HPDE6-E6E7 (cell line): ENCODE results near the gene HMCN1.

Experiments used
- DNase-seq: peaks from one replicate; pipeline ENCODE4 v3.0.0; 2011; ENCODE audit warnings: missing footprints; ENCODE audit errors: extremely low spot score

HMCN1 gene

DNA sequence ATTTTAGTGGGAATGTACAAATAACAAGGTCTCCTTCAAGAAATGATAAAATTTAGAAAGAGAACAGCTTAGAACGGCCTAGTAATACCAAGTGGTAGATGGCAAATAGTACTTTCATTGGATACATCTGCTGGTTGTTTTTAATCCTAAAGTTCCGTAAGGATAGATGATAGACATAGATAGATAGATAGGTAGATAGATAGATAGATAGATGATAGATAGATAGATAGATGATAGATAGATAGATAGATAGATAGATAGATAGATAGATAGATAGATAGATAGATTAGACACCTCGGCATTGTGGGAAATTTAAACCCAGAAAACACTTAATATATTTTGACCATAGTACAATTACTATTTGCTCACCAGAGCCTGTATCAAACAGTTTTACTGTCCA is 352.4 kb downstream of the HMCN1 start:
- DNase-seq: no peak

DNA sequence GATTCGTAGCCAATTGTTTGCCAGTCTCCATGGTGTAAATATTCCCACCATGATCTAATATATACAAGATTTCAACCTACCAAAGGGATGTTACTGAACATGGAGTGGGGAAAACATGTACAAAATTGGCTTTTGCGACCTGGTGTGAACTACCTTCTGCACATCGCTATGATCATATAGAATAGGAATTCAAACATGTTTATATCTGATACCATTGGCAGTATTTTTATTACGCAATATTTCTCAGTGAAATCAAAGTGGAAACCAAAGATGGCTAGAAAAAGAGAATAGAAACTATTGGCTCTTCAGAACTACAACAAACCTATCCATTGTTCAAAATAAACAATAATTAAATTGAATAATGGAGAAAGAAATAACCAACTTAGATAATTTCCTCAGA is 355.7 kb downstream of the HMCN1 start:
- DNase-seq: no peak

DNA sequence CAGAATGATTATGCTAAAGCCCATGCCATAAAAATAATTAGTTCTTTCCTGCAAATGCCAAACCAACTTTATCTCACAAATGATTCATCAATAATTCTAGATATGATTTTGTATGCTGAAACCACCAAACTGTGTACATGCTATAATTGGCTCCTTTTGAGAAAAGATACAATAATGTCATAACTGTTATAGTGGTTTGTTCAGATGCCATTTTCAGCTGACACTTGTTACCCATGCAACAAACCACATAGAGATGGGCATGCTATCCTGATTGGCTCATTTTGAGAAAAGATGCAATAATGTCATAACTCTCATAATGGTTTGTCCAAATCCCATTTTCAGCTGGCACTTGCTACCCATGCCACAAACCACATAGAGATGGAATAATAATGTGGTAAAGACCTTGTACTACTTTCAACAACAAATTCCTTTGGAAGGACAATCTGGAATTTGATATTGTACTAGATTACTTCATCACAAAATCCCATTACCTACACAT is 357.1 kb downstream of the HMCN1 start:
- no peak for DNase-seq

DNA sequence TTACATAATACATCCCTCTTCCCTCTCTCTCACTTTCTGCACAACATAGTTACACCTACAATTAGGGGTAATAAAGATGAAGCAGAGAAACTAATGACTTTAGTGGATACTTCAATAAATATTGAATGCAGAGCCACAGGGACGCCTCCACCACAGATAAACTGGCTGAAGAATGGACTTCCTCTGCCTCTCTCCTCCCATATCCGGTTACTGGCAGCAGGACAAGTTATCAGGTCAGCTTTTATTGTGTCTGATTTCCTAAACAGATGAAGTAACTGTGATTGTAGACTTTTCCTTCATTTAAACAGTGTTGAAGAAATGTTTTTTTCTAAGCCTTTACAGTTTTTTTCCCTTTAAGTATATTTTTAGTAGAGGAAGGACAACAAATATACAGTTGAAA is 359.2 kb downstream of the HMCN1 start:
- no peak for DNase-seq

DNA sequence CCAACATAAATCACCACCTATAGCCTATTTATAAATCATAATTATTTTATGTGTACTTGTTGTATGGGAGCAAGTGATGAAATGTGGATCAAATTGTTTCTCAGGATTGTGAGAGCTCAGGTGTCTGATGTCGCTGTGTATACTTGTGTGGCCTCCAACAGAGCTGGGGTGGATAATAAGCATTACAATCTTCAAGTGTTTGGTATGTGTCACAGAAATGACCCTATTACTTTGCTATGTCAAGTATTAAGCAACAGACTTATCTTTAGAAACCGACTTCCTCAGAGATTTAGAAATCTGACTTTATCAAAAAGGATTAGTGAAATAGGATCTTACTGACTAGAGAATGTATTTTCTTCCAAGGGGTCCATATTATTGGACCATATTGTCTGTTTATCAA is 360.0 kb downstream of the HMCN1 start:
- no peak for DNase-seq

DNA sequence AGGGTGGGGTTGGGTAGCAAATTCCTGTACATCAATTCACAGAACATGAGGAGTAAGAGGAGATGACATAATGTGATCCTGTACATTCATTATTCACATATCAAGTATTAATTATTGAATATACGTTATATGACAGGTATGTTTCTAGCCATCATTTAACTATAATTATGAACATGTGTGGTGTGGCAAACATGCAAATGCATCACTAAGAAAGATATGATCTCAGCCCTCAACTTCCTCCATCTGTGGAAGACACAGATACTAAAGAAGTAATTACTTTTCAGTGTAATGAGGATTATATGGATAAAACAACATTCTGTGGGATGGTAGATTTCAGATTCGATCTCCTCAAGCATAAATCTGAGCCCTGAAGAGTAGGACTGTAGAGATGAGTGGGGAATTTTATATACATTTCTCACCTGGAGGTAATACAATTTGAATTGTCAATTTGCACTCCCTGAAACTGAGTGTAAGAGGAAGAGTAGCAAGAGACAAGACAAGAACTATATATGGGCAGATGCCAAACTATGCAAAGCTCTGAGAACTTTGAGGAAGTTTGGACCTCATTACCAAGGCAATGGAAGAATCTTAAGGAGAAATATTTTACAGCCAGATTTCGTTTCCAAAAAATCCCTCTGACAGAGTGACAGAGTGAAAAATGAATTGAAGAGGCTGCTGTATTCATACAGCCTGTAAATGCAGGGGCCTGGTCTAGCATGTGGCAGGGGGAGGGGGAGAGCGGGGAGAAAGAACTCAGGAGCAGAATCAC is 365.3 kb downstream of the HMCN1 start:
- no peak for DNase-seq

DNA sequence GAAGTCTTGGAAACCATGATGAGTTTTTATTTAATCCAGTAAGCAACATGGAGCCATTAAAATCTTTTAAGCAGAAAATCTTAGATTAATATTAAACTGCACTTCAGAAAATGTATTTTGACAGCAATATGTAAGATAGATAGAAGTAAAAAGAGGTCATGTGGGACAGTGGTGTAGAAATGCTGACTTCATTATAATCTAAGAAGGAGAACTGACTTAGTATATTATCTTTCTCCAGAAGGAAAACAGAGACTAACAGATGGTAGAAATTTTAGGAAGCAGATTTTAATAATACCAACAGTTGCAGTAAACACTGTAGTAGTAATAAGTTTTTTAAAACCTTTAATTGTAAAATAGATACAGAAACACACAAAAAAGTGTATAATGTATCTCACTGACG is 367.9 kb downstream of the HMCN1 start:
- DNase-seq: no peak

DNA sequence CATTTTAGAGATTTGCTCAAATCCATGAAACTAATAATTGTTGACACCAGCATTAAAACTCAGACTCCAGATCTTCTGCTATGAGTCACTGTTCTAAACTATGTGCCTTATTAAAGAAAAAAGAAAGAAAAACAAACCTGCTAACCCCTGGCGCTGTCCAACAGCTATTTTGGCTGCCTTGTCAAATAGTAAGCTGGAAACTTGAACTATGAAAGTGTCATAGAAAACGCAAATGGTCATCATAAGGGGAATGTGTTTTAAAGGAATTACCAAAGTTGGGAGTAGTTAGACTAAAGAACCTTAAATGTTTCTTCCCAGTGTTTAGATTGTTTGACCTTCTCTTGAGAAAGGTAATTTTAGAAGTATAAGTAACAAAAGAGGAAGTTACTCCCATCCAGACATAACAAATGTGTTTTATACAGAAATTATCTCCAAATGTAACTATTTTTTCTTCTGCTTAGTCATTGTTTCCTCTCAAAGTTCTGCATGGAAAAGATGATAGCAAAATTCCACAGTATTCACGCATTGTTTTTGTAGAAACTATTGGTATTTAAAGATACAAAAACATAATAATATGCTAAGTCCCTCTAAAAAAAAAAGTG is 368.5 kb downstream of the HMCN1 start:
- peak; percentile 27 for DNase-seq

DNA sequence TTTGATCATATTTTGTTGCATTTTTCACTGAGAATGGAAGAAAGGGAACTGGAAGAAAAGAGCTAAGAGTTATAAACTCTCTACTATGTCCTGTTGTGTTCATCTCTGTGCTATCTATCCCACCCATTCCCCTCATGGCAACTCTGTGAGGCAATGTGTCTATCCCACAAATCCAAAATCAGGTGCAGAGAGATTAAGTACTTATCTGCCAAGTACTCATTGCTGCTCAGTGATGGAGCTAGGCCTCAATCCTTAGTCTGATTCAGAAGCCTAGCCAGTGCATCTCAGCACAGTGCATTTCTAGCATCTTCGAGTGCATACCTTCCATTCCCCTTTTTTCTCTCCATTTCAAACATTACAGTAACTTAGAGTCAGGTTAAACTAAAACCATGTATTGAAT is 370.3 kb downstream of the HMCN1 start:
- no peak for DNase-seq

DNA sequence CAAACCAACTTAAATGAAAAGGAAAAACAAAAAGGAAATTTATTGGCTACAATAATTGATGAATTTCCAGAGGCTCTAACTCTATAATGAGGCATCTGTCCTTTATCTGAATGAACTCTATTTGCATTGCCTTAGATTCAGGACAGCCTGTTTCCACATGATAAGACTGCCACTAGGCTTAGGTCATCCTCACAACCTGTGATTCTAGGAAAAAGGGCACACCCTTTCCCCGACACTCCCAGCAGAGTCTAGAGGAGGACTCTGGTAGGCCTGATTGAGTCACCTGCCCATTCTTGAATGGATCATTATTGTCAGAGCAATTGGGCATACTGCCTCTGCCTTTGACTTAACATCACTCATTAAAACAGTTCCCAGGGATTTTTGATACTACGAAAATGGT is 378.1 kb downstream of the HMCN1 start:
- DNase-seq: peak; percentile 8

DNA sequence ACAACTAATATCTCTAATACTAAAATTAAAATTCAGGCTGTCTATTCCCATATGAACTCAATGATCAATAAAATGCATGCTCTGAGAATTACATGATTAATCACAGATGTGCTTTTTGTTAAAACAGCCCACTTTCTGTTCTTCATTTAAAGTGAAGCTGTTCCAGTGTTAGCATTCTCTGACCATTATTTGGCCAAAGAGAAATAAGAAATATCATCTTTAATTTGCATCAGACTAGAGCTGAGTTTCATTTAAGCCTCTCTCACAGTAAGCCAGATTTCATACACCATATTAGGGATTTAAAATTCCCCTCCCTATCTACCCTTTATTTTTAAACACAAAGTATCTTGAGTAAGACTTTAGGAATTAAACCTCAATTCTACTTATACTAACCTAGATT is 379.3 kb downstream of the HMCN1 start:
- DNase-seq: no peak

DNA sequence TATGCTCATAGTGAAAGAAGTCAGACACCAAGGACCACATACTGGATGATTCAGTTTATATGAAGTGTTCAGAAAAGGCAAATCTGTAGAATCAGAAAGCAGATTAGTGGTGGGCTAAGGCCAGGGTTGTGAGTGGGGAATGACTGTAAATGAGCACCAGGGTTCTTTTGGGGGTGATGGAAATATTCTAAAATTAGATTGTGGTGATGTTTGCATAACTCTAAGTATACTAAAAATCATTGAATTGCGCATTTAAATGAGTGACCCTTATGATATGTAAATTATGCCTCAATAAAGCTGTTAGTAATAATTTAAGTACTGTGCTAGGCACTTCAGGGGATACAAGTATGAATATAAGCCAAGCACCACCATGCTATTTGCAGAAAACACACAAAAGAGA is 384.5 kb downstream of the HMCN1 start:
- DNase-seq: no peak

DNA sequence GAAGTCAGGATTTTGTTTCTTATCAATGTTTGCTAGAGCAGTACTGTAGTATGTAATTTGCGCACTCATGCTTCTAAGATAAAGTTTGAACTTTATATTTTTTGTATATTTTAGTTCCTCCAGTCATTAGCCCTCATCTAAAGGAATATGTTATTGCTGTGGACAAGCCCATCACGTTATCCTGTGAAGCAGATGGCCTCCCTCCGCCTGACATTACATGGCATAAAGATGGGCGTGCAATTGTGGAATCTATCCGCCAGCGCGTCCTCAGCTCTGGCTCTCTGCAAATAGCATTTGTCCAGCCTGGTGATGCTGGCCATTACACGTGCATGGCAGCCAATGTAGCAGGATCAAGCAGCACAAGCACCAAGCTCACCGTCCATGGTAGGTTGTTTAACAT is 388.6 kb downstream of the HMCN1 start:
- no peak for DNase-seq

DNA sequence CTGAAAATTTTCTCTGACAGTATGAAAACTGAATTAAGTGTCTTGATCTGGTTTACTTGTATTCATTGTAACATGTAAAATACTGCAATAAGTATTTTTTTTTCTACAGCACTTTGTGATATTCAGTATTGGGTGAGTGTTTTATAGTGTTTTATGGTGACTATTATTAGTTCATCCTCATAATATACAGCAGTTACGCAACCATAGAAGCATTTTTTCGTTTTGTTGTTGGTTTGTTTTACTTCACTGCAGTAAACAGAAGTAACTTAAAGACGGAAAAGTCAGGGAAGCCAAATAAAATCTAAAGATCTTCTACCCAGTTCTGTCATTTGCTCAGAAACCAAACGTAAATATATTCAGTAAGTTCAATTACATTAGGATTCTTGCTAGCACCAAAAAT is 390.8 kb downstream of the HMCN1 start:
- no peak for DNase-seq

DNA sequence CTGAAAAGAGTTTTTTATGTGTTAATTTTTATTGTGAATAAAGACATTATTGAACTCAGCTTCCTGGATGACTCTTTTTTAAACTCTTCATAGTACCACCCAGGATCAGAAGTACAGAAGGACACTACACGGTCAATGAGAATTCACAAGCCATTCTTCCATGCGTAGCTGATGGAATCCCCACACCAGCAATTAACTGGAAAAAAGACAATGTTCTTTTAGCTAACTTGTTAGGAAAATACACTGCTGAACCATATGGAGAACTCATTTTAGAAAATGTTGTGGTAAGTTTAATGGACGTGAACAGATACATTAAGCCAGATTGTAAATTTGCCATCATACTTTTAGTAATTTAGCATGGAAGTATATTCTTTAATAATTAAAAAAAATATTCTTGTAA is 391.3 kb downstream of the HMCN1 start:
- no peak for DNase-seq

DNA sequence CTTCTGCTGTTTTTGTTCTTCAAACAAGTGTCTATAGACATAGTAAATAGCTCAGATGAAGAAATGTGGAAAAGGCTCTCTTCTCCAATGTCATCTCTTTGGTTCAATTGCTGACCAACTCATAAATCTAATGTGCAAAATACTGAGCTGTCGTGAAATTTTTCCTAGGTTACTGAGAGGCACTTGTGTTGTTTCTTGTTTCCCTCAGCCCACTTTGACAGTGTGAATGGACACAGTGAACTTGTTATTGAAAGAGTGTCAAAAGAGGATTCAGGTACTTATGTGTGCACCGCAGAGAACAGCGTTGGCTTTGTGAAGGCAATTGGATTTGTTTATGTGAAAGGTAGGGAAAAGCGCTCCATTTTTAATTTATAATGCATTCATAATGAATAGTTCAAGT is 395.6 kb downstream of the HMCN1 start:
- DNase-seq: no peak

DNA sequence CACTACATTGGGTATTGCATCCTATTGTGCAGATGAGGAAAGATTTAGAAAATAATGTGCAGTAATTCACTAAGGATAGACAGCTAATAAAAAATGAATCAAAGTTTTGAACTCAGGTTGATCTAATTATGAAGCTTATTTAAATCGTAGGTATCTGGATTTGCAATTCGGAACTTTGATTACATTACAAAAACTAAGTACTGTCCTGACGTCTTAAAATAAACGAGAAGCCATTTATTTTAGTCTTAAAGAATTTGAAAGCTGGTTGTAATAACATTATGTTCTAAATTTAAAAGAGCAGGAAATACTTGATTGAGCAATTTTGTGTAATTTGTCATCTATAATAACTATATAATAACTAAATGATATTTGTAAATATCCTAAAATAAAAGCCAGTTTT is 404.9 kb downstream of the HMCN1 start:
- no peak for DNase-seq

DNA sequence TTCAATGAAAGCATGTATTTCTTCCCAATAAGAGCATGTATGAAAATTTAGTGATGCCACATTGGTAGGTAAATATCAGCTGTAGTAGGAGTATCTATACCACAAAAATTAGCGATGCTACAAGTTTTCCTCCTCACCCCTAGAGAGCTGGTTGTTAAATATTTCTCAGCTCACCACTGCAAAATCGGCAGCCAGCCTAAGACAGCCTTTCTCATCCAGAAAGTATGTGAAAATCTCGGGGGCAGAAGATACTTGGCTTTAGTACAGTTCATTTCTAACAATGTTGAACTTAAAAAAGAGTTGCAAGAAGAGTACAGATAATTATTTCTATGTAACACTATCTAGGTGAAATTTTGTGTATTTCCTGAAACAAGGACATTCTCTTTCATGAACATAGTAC is 405.5 kb downstream of the HMCN1 start:
- DNase-seq: no peak

DNA sequence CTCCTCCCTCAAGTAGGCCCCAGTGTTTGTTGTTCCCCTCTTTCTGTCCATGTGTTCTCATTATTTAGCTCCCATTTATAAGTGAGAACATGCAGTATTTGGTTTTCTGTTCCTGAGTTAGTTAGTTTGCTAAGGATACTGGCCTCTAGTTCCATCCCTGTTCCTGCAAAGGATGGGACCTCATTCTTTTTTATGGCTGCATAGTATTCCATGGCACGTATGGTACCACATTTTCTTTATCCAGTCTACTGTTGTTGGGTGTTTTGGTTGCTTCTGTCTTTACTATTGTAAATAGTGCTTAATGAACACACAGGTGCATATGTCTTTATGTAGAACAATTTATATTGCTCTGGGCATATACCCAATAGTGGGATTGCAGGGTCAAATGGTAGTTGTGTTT is 408.0 kb downstream of the HMCN1 start:
- no peak for DNase-seq

DNA sequence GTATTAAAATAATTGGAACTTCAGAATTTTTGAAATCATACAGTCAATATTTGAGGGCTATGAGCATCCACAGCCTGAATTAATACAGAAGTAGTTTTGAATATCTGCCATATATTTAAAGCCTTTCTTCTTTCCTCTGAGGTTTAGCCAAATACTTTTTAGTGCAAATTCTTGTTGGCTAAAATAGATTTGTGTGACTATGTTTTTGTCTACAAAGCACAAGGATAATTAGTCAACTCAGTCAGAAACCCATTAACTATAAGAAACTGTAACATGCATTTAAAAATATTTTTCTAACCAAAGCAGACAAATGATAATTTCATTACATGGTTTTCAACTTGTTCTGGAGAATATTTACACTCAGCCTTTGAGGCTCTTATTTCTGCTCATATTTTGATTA is 408.7 kb downstream of the HMCN1 start:
- no peak for DNase-seq

DNA sequence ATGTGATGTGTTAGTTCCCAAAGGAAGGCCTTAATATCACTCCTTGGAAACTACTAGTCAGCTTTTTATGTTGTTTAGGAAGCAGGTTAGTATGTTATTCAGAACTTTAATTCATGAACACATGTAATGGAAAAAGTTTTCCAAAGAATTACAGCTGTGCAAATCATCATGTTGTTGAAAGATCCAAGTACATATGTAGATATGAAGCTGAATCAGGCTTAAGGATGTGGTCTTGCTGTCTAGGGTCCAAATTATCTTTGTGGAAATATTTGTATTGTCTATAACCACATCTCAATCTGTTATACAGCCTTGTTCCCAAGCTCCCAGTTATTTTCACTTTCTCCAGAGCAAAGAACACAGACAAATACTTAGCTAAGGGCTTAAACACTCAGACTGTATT is 409.3 kb downstream of the HMCN1 start:
- DNase-seq: no peak

DNA sequence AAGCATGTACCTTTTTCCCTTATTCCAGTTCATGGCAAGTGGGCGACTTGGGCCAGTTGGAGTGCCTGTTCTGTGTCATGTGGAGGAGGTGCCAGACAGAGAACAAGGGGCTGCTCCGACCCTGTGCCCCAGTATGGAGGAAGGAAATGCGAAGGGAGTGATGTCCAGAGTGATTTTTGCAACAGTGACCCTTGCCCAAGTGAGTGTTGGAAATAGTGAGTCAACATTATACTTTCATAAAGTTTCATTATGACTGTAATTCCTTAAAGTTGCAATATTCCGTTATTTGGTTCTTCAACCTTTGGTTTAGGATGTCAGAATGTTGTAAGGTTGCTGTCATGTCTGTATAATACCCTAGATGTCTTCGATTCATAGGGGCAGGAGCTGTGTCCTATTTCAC is 410.3 kb downstream of the HMCN1 start:
- DNase-seq: no peak

DNA sequence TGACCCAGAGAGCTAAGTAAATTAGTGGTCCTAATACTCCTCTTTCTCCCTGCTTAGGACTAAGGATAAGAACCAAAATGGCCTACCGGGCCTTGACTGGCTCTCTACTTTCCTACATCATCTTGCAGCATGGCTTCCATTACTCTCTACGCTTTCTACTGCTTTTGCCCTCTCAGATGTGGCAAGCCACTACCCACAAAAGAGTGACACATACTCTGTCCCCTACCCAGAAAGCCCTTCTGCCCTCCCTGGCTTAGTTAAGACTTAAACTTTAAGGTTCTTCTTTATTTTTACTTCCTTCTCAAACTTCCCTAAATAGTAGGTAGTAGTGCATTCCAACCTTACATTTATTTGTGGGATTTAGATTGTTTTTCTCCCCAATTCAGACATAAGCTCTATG is 412.8 kb downstream of the HMCN1 start:
- no peak for DNase-seq

DNA sequence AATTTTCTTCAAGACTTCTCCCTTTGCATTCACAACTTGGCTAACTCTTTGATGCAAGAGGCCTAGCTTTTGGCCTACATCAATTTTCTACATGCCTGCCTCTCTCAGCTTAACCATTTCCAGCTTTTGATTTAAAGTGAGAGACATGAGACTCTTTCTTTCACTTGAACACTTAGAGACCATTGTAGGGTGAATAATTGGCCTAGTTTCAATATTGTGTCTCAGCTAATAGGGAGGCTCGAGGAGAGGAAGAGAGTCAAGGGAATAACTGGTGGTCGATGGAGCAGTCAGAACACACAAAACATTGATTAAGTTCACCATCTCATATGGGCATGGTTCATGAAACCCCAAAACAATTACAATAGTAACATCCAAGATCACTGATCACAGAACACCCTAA is 415.4 kb downstream of the HMCN1 start:
- no peak for DNase-seq
